T-helper 1 cell treated with Interleukin-12 subunit alpha and Interleukin-12 subunit beta and Interleukin-4 antibody, amounts not matched to agents 30 μg/mL and 1 μg/mL, for 36 hours (primary cell): Measurements from ENCODE around the gene PPP1R12A.

Experiments used
- H3K27ac Mint-ChIP-seq: one replicate; pipeline ENCODE4 v1.8.0; 2021; ENCODE audit warnings: mild to moderate bottlenecking, mixed read lengths
- H3K27me3 Mint-ChIP-seq: one replicate; pipeline ENCODE4 v1.8.0; 2021; ENCODE audit warnings: low read depth, mixed read lengths
- H3K36me3 Mint-ChIP-seq: one replicate; pipeline ENCODE4 v1.8.0; 2021; ENCODE audit warnings: low read depth, mixed read lengths
- H3K4me1 Mint-ChIP-seq: one replicate; pipeline ENCODE4 v1.8.0; 2021; ENCODE audit warnings: low read depth, mixed read lengths
- H3K4me3 Mint-ChIP-seq: one replicate; pipeline ENCODE4 v1.8.0; 2021; ENCODE audit warnings: mild to moderate bottlenecking, moderate library complexity, mixed read lengths
- H3K9me3 Mint-ChIP-seq: one replicate; pipeline ENCODE4 v1.8.0; 2021; ENCODE audit warnings: mixed read lengths

Gene PPP1R12A

DNA sequence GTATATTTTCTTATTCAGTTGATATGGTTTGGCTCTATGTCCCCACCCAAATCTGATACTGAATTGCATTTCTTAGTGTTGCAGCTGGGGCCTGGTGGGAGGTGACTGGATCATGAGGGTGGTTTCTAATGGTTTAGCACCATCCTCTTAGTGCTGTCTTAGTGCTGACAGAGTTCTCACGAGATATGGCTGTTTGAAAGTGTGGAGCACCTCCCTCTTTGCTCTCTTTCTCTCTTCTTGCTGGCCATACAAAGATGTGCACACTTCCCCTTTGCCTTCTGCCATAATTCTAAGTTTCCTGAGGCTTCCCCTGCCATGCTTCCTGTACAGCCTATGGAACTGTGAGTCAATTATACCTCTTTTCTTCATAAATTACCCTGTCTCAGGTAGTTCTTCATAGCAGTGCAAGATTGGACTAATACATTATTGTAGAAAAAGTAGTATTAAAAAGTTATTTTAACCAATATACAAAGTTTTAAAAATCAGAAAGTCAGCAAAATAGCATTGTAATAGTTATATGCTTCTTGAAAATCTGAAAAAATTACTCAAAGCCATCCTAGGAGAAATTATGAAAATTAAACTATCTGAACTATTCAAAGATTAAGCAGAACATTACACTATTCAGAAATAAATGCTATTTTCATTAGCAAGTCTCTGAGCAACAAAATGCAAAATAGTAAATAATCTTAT lies 84.1 kb downstream of the PPP1R12A start:
- Mint-ChIP-seq H3K36me3 (peaks cover 28% of the 10 kb centered on the region), H3K27me3 (no peaks in the 10 kb centered on the region), H3K9me3 (peaks cover 18% of the 10 kb centered on the region), H3K4me3 (no peak overlapping the region), H3K27ac (no peak overlapping the region), H3K4me1 (peaks cover 19% of the 10 kb centered on the region)

DNA sequence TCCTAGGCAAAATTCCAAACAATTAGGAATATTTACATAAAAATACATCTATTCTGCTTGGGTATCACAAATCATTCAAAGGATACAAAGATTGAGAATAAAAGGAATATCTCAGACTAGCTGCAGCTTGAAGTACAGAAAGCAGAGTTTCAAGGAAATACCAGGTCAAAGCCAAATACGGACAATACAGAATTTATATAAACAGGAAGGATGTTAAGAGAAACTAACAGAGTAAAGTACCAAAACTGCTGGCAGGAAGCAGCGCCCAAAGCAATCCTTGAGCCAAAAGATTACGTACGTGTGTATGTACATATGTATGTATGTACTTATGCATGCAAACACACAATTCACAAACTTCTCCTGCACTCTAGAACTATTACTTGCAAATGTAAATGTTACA lies 86.6 kb downstream of the PPP1R12A start:
- Mint-ChIP-seq H3K4me1 (peaks cover 27% of the 10 kb centered on the region), H3K4me3 (peak overlapping the region; percentile 45), H3K27ac (peak overlapping the region; percentile 61)

DNA sequence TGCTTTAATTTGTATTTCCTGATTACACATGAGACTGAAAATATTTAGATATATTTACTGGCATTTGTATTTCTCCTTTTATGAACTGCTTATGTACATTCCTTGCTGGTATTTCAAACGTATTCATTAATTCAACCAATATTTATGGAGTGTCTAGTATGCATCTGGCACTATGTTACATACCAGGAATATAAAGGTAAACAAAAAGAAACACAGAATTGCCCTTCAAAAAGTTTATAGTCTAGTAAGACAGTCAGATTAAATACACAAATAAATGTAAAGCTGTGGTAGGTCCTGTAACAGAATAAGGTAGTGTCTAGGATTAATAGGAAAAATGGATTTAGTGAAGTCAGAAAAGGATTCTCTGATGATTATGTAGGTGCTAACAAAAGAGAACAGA lies 87.5 kb downstream of the PPP1R12A start:
- H3K4me1 Mint-ChIP-seq = peaks cover 31% of the 10 kb centered on the region
- peaks cover 37% of the 10 kb centered on the region for H3K36me3 Mint-ChIP-seq
- no peaks in the 10 kb centered on the region for H3K27me3 Mint-ChIP-seq
- H3K27ac Mint-ChIP-seq = peak overlapping the region; percentile 21
- no peak overlapping the region for H3K4me3 Mint-ChIP-seq
- H3K9me3 Mint-ChIP-seq = peaks cover 14% of the 10 kb centered on the region

More for the DNA sequence above, 86.6 kb downstream of the PPP1R12A start:
- peaks cover 34% of the 10 kb centered on the region for H3K36me3 Mint-ChIP-seq
- H3K27me3 Mint-ChIP-seq = no peaks in the 10 kb centered on the region
- H3K9me3 Mint-ChIP-seq = peaks cover 15% of the 10 kb centered on the region

DNA sequence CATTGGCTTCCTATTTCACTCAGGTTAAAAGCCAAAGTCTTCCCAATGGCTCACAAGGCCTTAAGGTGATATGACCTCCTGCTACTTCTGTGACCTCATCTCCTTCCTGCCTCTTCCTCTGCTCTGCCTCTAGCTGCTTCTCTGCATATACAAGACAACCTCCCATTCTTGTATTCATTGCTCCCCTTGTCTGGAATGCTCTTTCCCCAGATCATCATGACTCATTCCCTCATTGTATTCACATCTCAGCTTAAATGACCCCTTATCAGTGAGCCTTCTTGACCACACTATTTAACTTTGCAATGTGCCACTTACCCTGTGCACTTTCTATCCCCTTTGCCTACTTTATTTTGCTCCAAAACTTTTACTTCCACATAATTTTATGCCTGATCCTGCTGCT lies 90.2 kb downstream of the PPP1R12A start:
- H3K27ac Mint-ChIP-seq = no peak overlapping the region
- no peaks in the 10 kb centered on the region for H3K27me3 Mint-ChIP-seq
- H3K4me1 Mint-ChIP-seq = peaks cover 36% of the 10 kb centered on the region
- peaks cover 14% of the 10 kb centered on the region for H3K9me3 Mint-ChIP-seq
- H3K4me3 Mint-ChIP-seq = no peak overlapping the region
- peaks cover 44% of the 10 kb centered on the region for H3K36me3 Mint-ChIP-seq

GRCh38 chr12:79843978-79844377 lies 90.9 kb downstream of the PPP1R12A start:
- H3K4me3 Mint-ChIP-seq = no peak overlapping the region
- peaks cover 51% of the 10 kb centered on the region for H3K36me3 Mint-ChIP-seq
- H3K27ac Mint-ChIP-seq = no peak overlapping the region
- H3K4me1 Mint-ChIP-seq = peaks cover 31% of the 10 kb centered on the region
- peaks cover 21% of the 10 kb centered on the region for H3K9me3 Mint-ChIP-seq
- no peaks in the 10 kb centered on the region for H3K27me3 Mint-ChIP-seq

DNA sequence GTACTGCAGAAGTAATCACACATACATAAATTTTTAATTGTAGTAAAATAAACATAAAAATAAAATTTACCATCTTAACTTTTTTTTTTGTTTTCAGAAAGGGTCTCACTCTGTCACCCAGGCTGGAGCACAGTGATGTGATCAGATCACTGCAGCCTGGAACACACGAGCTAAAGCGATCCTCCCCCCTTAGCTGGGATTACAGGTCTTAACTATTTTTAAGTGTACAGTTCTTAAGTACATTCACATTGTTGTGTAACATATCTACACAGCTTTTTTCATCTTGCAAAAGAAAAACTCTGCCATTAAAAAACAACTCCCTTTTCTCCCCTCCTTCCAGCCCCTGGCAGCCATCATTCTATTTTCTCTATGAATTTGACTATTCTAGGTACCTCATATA lies 92.3 kb downstream of the PPP1R12A start:
- H3K27ac Mint-ChIP-seq = no peak overlapping the region
- peaks cover 30% of the 10 kb centered on the region for H3K9me3 Mint-ChIP-seq
- no peaks in the 10 kb centered on the region for H3K27me3 Mint-ChIP-seq
- H3K4me3 Mint-ChIP-seq = no peak overlapping the region
- H3K4me1 Mint-ChIP-seq = peaks cover 26% of the 10 kb centered on the region
- H3K36me3 Mint-ChIP-seq = peaks cover 60% of the 10 kb centered on the region

GRCh38 chr12:79841878-79842265 lies 93.0 kb downstream of the PPP1R12A start:
- Mint-ChIP-seq H3K27ac (no peak overlapping the region), H3K27me3 (no peaks in the 10 kb centered on the region), H3K36me3 (peaks cover 59% of the 10 kb centered on the region), H3K4me1 (peaks cover 24% of the 10 kb centered on the region), H3K9me3 (peaks cover 31% of the 10 kb centered on the region), H3K4me3 (no peak overlapping the region)

DNA sequence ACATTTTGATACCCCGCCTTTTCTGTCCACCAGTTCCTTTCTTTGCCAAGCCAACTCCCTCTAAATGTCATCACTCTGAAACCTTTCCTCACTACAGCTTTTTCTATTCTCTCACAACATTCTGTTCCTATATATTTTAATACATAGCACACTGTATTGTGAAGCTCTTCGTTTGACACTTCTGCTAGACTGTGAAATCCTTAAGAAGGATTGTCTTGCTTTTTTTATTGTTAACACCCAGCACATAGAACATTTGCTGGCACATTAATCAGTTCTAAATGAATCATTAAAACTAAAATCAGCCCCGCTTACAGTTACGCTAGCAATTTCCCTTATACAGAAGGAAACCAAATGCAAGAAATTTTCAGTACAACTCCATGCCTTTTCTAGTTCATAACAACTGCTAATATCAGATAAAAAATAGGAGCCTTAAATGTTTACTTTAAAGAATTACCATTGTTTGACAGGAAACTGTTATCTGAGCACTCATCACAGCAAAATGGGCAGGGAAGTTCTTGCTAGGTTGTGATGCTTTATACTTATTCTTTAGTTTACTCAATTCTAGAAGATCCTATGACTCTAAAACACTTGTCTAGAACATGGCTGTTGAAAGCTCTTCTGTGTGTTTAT lies 93.5 kb downstream of the PPP1R12A start:
- peaks cover 24% of the 10 kb centered on the region for H3K4me1 Mint-ChIP-seq
- H3K36me3 Mint-ChIP-seq = peaks cover 59% of the 10 kb centered on the region
- no peak overlapping the region for H3K27ac Mint-ChIP-seq
- no peak overlapping the region for H3K4me3 Mint-ChIP-seq
- H3K27me3 Mint-ChIP-seq = no peaks in the 10 kb centered on the region
- peaks cover 31% of the 10 kb centered on the region for H3K9me3 Mint-ChIP-seq

DNA sequence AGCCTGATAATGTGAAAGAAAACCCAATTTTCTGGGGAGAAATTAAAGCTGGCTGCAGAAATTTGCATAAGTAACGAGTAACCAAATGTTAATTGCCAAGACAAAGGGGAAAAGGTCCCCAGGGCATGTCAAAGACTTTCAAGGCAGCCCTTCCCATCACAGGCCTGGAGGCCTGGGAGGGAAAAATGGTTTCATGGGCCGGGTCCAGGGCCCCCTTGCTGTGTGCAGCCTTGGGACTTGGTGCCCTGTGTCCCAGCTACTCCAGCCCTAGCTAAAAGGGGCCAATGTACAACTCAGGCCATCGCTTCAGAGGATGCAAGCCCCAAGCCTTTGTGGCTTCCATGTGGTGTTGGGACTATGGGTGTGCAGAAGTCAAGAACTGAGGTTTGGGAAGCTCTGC lies 96.5 kb downstream of the PPP1R12A start:
- peaks cover 31% of the 10 kb centered on the region for H3K9me3 Mint-ChIP-seq
- no peak overlapping the region for H3K4me3 Mint-ChIP-seq
- H3K27ac Mint-ChIP-seq = no peak overlapping the region
- H3K36me3 Mint-ChIP-seq = peaks cover 50% of the 10 kb centered on the region
- H3K27me3 Mint-ChIP-seq = no peaks in the 10 kb centered on the region
- H3K4me1 Mint-ChIP-seq = peaks cover 23% of the 10 kb centered on the region

DNA sequence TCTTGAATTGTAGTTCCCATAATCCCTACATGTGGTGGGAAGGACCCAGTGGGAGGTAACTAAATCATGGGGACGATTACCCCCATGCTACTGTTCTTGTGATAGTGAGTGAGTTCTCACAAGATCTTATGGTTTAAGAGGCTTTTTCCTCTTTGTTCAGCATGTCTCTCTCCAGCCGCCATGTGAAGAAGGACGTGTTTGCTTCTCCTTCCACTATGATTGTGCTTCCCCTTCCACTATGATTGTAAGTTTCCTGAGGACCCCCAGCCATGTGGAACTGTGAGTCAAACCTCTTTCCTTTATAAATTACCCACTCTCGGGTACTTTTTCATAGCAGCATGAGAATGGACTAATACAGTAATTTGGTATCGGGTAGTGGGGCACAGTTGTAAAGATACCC lies 97.3 kb downstream of the PPP1R12A start:
- Mint-ChIP-seq H3K4me3 (no peak overlapping the region), H3K9me3 (peaks cover 31% of the 10 kb centered on the region), H3K36me3 (peaks cover 45% of the 10 kb centered on the region), H3K27me3 (no peaks in the 10 kb centered on the region), H3K4me1 (peaks cover 23% of the 10 kb centered on the region), H3K27ac (no peak overlapping the region)

- no peak overlapping the region for H3K27ac Mint-ChIP-seq
- peaks cover 17% of the 10 kb centered on the region for H3K4me1 Mint-ChIP-seq
- peaks cover 37% of the 10 kb centered on the region for H3K36me3 Mint-ChIP-seq
- no peaks in the 10 kb centered on the region for H3K27me3 Mint-ChIP-seq
- H3K4me3 Mint-ChIP-seq = no peak overlapping the region
- H3K9me3 Mint-ChIP-seq = peaks cover 21% of the 10 kb centered on the region
Measured at GRCh38 chr12:79835377-79835843, 99.5 kb downstream of the PPP1R12A start.

- Mint-ChIP-seq H3K9me3 (peaks cover 17% of the 10 kb centered on the region), H3K27me3 (no peaks in the 10 kb centered on the region), H3K4me3 (no peak overlapping the region), H3K27ac (no peak overlapping the region), H3K4me1 (peaks cover 17% of the 10 kb centered on the region), H3K36me3 (peaks cover 32% of the 10 kb centered on the region)
Measured at GRCh38 chr12:79834712-79835376, 100.1 kb downstream of the PPP1R12A start.

GRCh38 chr12:79830440-79830839 lies 104.5 kb downstream of the PPP1R12A start:
- no peak overlapping the region for H3K4me3 Mint-ChIP-seq
- no peaks in the 10 kb centered on the region for H3K27me3 Mint-ChIP-seq
- H3K4me1 Mint-ChIP-seq = peaks cover 19% of the 10 kb centered on the region
- H3K36me3 Mint-ChIP-seq = peaks cover 27% of the 10 kb centered on the region
- H3K9me3 Mint-ChIP-seq = no peaks in the 10 kb centered on the region
- H3K27ac Mint-ChIP-seq = peak overlapping the region; percentile 41

DNA sequence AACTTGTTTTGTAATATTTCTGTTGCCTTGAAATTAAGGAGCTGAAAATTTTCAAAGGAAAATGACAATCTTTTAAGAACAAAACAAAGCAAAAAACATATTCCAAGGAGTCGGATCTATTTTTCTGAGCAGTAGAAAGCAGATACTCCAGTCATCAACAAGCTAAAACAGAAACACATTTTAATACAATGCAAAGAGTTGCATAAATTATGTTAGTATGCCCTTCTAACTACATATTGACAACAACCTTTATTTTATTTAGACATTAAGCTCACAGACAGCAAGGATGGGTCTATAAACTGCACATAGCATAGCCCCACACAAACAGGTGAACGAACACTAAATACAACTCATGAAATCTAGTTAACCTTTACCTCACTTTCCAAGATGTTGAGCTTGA lies 106.0 kb downstream of the PPP1R12A start:
- Mint-ChIP-seq H3K4me1 (peaks cover 17% of the 10 kb centered on the region), H3K4me3 (no peak overlapping the region), H3K36me3 (peaks cover 25% of the 10 kb centered on the region), H3K9me3 (no peaks in the 10 kb centered on the region), H3K27me3 (no peaks in the 10 kb centered on the region), H3K27ac (no peak overlapping the region)

GRCh38 chr12:79827484-79827883 lies 107.4 kb downstream of the PPP1R12A start:
- Mint-ChIP-seq H3K9me3 (no peaks in the 10 kb centered on the region), H3K36me3 (peaks cover 24% of the 10 kb centered on the region), H3K27ac (no peak overlapping the region), H3K4me3 (no peak overlapping the region), H3K4me1 (peaks cover 12% of the 10 kb centered on the region), H3K27me3 (no peaks in the 10 kb centered on the region)
